ENCODE data around the gene TRIM32. TPM values are rescaled to one million over a fixed set of nuclear protein-coding genes. Genes with fewer than 3 reads are reported as not detected.
"Not testable (repeated sequence)": the region's sequence is repeated elsewhere in the genome, so short reads cannot be mapped to it uniquely, and the experiment has no call there.

TRIM32 gene
- total RNA-seq, 1 experiment from 2014 or later = 16.5 TPM

GRCh38 chr9:116674210-116674980 lies 12.7 kb upstream of the TRIM32 start:
- no peak for DNase-seq (ENCODE audit: low read depth)

GRCh38 chr9:116683535-116683934 lies 3.6 kb upstream of the TRIM32 start:
- no peak for DNase-seq (ENCODE audit: low read depth)

GRCh38 chr9:116685166-116685565 lies 1.9 kb upstream of the TRIM32 start:
- no peak for DNase-seq (ENCODE audit: low read depth)

- DNase-seq (ENCODE audit: low read depth) = no peak
These were observed 970 bp upstream of the TRIM32 start for GRCh38 chr9:116686135-116686534.

GRCh38 chr9:116686693-116687073 lies 422 bp upstream of the TRIM32 start:
- no peak for DNase-seq (ENCODE audit: low read depth)

GRCh38 chr9:116687754-116688135 lies 640 bp downstream of the TRIM32 start:
- DNase-seq (ENCODE audit: low read depth) = no peak

- DNase-seq (ENCODE audit: low read depth) = no peak
These were observed 1.8 kb downstream of the TRIM32 start for GRCh38 chr9:116688806-116689485.

GRCh38 chr9:116689486-116690032 lies 2.5 kb downstream of the TRIM32 start:
- DNase-seq (ENCODE audit: low read depth) = no peak

- not testable (repeated sequence) for DNase-seq (ENCODE audit: low read depth)
These were observed 3.7 kb downstream of the TRIM32 start for GRCh38 chr9:116690805-116691204.

- no peak for DNase-seq (ENCODE audit: low read depth)
These were observed 4.5 kb downstream of the TRIM32 start for GRCh38 chr9:116691607-116692006.

- DNase-seq (ENCODE audit: low read depth) = no peak
These were observed 5.5 kb downstream of the TRIM32 start for GRCh38 chr9:116692616-116693015.

GRCh38 chr9:116693233-116693731 lies 6.2 kb downstream of the TRIM32 start:
- DNase-seq (ENCODE audit: low read depth) = peak; percentile 6

GRCh38 chr9:116694785-116695291 lies 7.7 kb downstream of the TRIM32 start:
- no peak for DNase-seq (ENCODE audit: low read depth)

GRCh38 chr9:116695438-116695837 lies 8.3 kb downstream of the TRIM32 start:
- no peak for DNase-seq (ENCODE audit: low read depth)

GRCh38 chr9:116697362-116697761 lies 10.3 kb downstream of the TRIM32 start:
- DNase-seq (ENCODE audit: low read depth) = peak; percentile 61

- DNase-seq (ENCODE audit: low read depth) = peak; percentile 59
These were observed 10.8 kb downstream of the TRIM32 start for GRCh38 chr9:116697887-116698286.

GRCh38 chr9:116700279-116700678 lies 13.2 kb downstream of the TRIM32 start:
- DNase-seq (ENCODE audit: low read depth) = no peak

GRCh38 chr9:116700882-116701865 lies 14.1 kb downstream of the TRIM32 start:
- DNase-seq (ENCODE audit: low read depth) = no peak

- DNase-seq (ENCODE audit: low read depth) = peak; percentile 8
These were observed 15.0 kb downstream of the TRIM32 start for GRCh38 chr9:116701940-116702642.

GRCh38 chr9:116703634-116704033 lies 16.5 kb downstream of the TRIM32 start:
- no peak for DNase-seq (ENCODE audit: low read depth)

- no peak for DNase-seq (ENCODE audit: low read depth)
These were observed 17.4 kb downstream of the TRIM32 start for GRCh38 chr9:116704470-116704869.
